K562 (cell line): Measurements from ENCODE around the gene CTSZ. TPM values are rescaled to one million over a fixed set of nuclear protein-coding genes. Genes with fewer than 3 reads are reported as not detected.
A peak's percentile ranks its signal among the peaks of the same experiment; 100 is the strongest.

Experiments
- ATAC-seq: fragments of 200-7000 bp; cut with Tn5 transposase; 3 replicates; pipeline ENCODE4 v1.9.1; 2020; ENCODE audit warnings: moderate library complexity
- BruUV-seq: library from RNA; stranded (reverse); fragments of 400-500 nt; replicated peaks from 2 replicates; lab custom pipeline; 2021; lab: Mats Ljungman, UMichigan
- CTCF ChIA-PET: fragments of 300-600 bp; formaldehyde crosslinking; extraction: SDS; loops from one replicate; lab custom pipeline; 2021; ENCODE audit warnings: low intra/inter-chr PET ratio; lab: Yijun Ruan, JAX
- POLR2A ChIA-PET: fragments of 300-600, 350-650 bp; sonication (Branson Sonifier 250); formaldehyde crosslinking; extraction: SDS; loops from one replicate; lab custom pipeline; 2021; ENCODE audit warnings: antibody characterized with exemption, inconsistent platforms; lab: Yijun Ruan, JAX
- DNase-seq, 4 experiments: peaks; one replicate each; pipeline versions ENCODE4 v3.0.0 to v3.0.0-alpha.2; 2011 to 2018; ENCODE audit warnings: low spot score in 3 of 4, mixed read lengths in 3 of 4; ENCODE audit errors: extremely low read depth in 1 of 4
- FAIRE-seq: peaks from 2 replicates; lab custom pipeline; 2011; peaks lifted over from hg19 to GRCh38; lab: Jason Lieb, UNC
- H2AFZ ChIP-seq: 2 replicates; pipeline ENCODE4 v1.6.0; 2011; ENCODE audit warnings: low read depth, low read length, control low read depth, inconsistent platforms
- H3K27ac ChIP-seq: fragments of 200-600 bp; 3 replicates; pipeline ENCODE4 v1.8.0; 2011; ENCODE audit warnings: low read depth, mild to moderate bottlenecking, control low read depth, inconsistent platforms, low read length, moderate library complexity, mixed read lengths; ENCODE audit errors: extremely low read depth
- H3K27me3 ChIP-seq, 2 experiments: fragments of 300-600 bp in 1 of 2; 2 replicates in 1 of 2; 3 replicates in 1 of 2; pipeline versions ENCODE4 v1.6.0 to v1.8.0; 2011; ENCODE audit warnings: inconsistent platforms in 2 of 2, low read length in 2 of 2, mild to moderate bottlenecking in 1 of 2, mixed read lengths in 1 of 2, moderate library complexity in 1 of 2; ENCODE audit not compliant: control insufficient read depth in 2 of 2, insufficient read depth in 2 of 2
- H3K36me3 ChIP-seq: fragments of 300-600 bp; 3 replicates; pipeline ENCODE4 v1.8.0; 2011; ENCODE audit warnings: mild to moderate bottlenecking, low read length, inconsistent platforms; ENCODE audit not compliant: control insufficient read depth, insufficient read depth
- H3K4me1 ChIP-seq, 2 experiments: fragments of 200-600 bp in 1 of 2; replicated peaks in 1 of 2; 2 replicates in 1 of 2; 3 replicates in 1 of 2; pipeline versions ENCODE4 v1.5.1 to v1.8.0; 2011; ENCODE audit warnings: inconsistent platforms in 2 of 2, low read length in 2 of 2, mild to moderate bottlenecking in 1 of 2, mixed read lengths in 1 of 2, moderate library complexity in 1 of 2; ENCODE audit not compliant: control insufficient read depth in 2 of 2, insufficient read depth in 2 of 2
- H3K4me2 ChIP-seq: 2 replicates; pipeline ENCODE4 v1.6.1; 2011; ENCODE audit warnings: low read length, control low read depth, inconsistent platforms, mixed read lengths; ENCODE audit not compliant: insufficient read depth
- H3K4me3 ChIP-seq: fragments of 200-600 bp; sonication (generic), shearing (Covaris generic); 2 replicates; pipeline ENCODE4 v1.5.1; 2016; ENCODE audit warnings: control low read depth, inconsistent platforms
- H3K79me2 ChIP-seq: fragments of 200-600 bp; 3 replicates; pipeline ENCODE4 v1.8.0; 2011; ENCODE audit warnings: low read length, inconsistent platforms; ENCODE audit not compliant: control insufficient read depth, insufficient read depth
- H3K9ac ChIP-seq, 2 experiments: 2 replicates each; pipeline versions ENCODE4 v1.6.0 to v1.6.1; 2011; ENCODE audit warnings: low read depth in 2 of 2, low read length in 2 of 2, control low read depth in 1 of 2, inconsistent platforms in 1 of 2, mild to moderate bottlenecking in 1 of 2, mixed read lengths in 1 of 2; ENCODE audit not compliant: insufficient read depth in 1 of 2
- H3K9me1 ChIP-seq: one replicate; pipeline ENCODE4 v1.6.0; 2011; ENCODE audit warnings: inconsistent platforms, mild to moderate bottlenecking, low read length, moderate library complexity; ENCODE audit not compliant: control insufficient read depth, insufficient read depth
- H3K9me3 ChIP-seq: replicated peaks from 2 replicates; pipeline ENCODE4 v1.5.1; 2011; ENCODE audit warnings: low read depth, low read length, inconsistent platforms; ENCODE audit not compliant: control insufficient read depth, insufficient read depth
- H4K20me1 ChIP-seq: replicated peaks from 2 replicates; pipeline ENCODE4 v1.6.1; 2011; ENCODE audit warnings: low read length, inconsistent platforms, mixed read lengths; ENCODE audit not compliant: control insufficient read depth, insufficient read depth
- BHLHE40 ChIP-seq: IDR thresholded peaks from 2 replicates; pipeline ENCODE4 v1.6.1; 2011; ENCODE audit warnings: low read length, improper control_type of control experiment
- CREBBP ChIP-seq: IDR thresholded peaks from one replicate; pipeline ENCODE4 v1.6.1; 2012; ENCODE audit warnings: low read depth, mild to moderate bottlenecking, control low read depth, inconsistent platforms, low read length
- GTF2E2 ChIP-seq: fragments of 200-800 bp; sonication (Bioruptor generic); IDR thresholded peaks from 2 replicates; pipeline ENCODE4 v1.6.1; 2016; ENCODE audit warnings: missing genetic modification characterization, missing compliant biosample characterization
- LARP7 ChIP-seq: fragments of 450-650 bp; IDR thresholded peaks from 2 replicates; pipeline ENCODE4 v1.6.1; 2016
- NEUROD1 ChIP-seq: fragments of 150-350 bp; IDR thresholded peaks from 2 replicates; pipeline ENCODE4 v1.6.1; 2014; ENCODE audit warnings: borderline replicate concordance, low read length, low read depth; ENCODE audit not compliant: partially characterized antibody
- NUFIP1 ChIP-seq: fragments of 450-650 bp; IDR thresholded peaks from 2 replicates; pipeline ENCODE4 v1.6.1; 2018; ENCODE audit not compliant: partially characterized antibody
- SNRNP70 ChIP-seq: fragments of 200-400 bp; formaldehyde crosslinking; optimal IDR thresholded peaks from 2 replicates; pipeline ENCODE3; 2017; ENCODE audit warnings: low read depth, low read length
- SOX6 ChIP-seq: fragments of 450-650 bp; IDR thresholded peaks from 2 replicates; pipeline ENCODE4 v1.6.1; 2014; ENCODE audit warnings: mild to moderate bottlenecking
- TFE3 ChIP-seq: fragments of 450-650 bp; formaldehyde crosslinking; IDR thresholded peaks from 2 replicates; pipeline ENCODE4 v1.4.0; 2020; ENCODE audit warnings: mild to moderate bottlenecking, mixed read lengths
- TRIM25 ChIP-seq: fragments of 450-650 bp; IDR thresholded peaks from 2 replicates; pipeline ENCODE4 v1.7.0; 2016; ENCODE audit warnings: borderline replicate concordance
- U2AF2 ChIP-seq: fragments of 200-400 bp; formaldehyde crosslinking; optimal IDR thresholded peaks from 2 replicates; pipeline ENCODE3; 2017; ENCODE audit warnings: low read depth, mild to moderate bottlenecking, low read length
- ZBTB49 ChIP-seq: sonication (generic); formaldehyde crosslinking; IDR thresholded peaks from 2 replicates; pipeline ENCODE4 v1.8.0; 2022; ENCODE audit warnings: missing genetic modification reagents, mild to moderate bottlenecking, borderline replicate concordance
- ZBTB5 ChIP-seq: fragments of 450-650 bp; IDR thresholded peaks from 2 replicates; pipeline ENCODE4 v1.6.1; 2017; ENCODE audit warnings: antibody characterized with exemption
- ZNF232 ChIP-seq: sonication (generic); formaldehyde crosslinking; IDR thresholded peaks from 2 replicates; pipeline ENCODE4 v1.8.0; 2022; ENCODE audit warnings: mild to moderate bottlenecking, missing genetic modification reagents
- WGBS: fragments of 100-300 bp; shearing (Covaris generic); methylation state at CpG from one replicate; pipeline ENCODE4 v1.1.6; 2016; ENCODE audit warnings: low coverage, mixed read lengths; ENCODE audit not compliant: insufficient coverage; ENCODE audit errors: missing lambda C conversion rate; 5-methylcytosine and 5-hydroxymethylcytosine counted together
- in situ Hi-C: fragments of 300-500 bp; cut with MboI; formaldehyde crosslinking; loops from 4 replicates; pipeline ENCODE4 v1.15.0; 2018; ENCODE audit warnings: inconsistent platforms, mixed read lengths
- intact Hi-C: fragments of 100-400 bp; cut with micrococcal nuclease; formaldehyde crosslinking; loops from 2 replicates; pipeline ENCODE4 v1.14.2; 2022
- polyA plus RNA-seq, 8 experiments: library from polyadenylated mRNA; depleted of rRNA in 4 of 8; stranded (reverse) in 5 of 8; unstranded in 3 of 8; fragments of >200 nt; fragmentation: Nextera tagmentation in 2 of 8; fragmentation: Illumina TruSeq in 1 of 8; extraction: Ambion mirVana in 2 of 8; extraction: Trizol in 1 of 8; gene quantifications; 2 replicates each; pipeline versions ENCODE4 v1.2.1 to v1.2.3, GENCODE V29; 2011 to 2014; ENCODE audit warnings: inconsistent platforms in 1 of 8, missing spikeins in 1 of 8
- total RNA-seq, 7 experiments: library from RNA; depleted of rRNA in 6 of 7; stranded (reverse); fragments of >200 nt in 6 of 7; fragmentation: Illumina TruSeq in 2 of 7; extraction: Trizol in 2 of 7; gene quantifications; 2 replicates each; pipeline versions ENCODE4 v1.2.1 to v1.2.3, GENCODE V29; 2011 to 2021; ENCODE audit warnings: low replicate concordance in 1 of 7

Gene CTSZ
- total and polyA plus RNA-seq, 9 of the 15 experiments (the other 6 are each of a cell fraction or from before 2014, with no cell fraction given): 1.6 to 143 (median 82.8) TPM

- Histone ChIP-seq H3K9me1 (no peaks in the 10 kb centered on the region), H3K4me2 (no peak overlapping the region)
- TF ChIP-seq SNRNP70 (no peak), LARP7 (no peak), TRIM25 (no peak), ZNF232 (CRISPR knock-in tag) (no peak), NEUROD1 (no peak), GTF2E2 (tag) (no peak), U2AF2 (no peak), ZBTB5 (no peak), ZBTB49 (CRISPR knock-in tag) (no peak), CREBBP (no peak), SOX6 (no peak), NUFIP1 (no peak), BHLHE40 (no peak), TFE3 (CRISPR knock-in tag) (no peak)
- TF ChIP-seq, all 486 proteins: peak for 0
- peaks cover 24 to 29% of the 10 kb centered on the region in 2 experiments; a peak in 4 of 5 replicates for H3K4me1 ChIP-seq
- CTCF ChIA-PET: no interaction called here
- BruUV-seq: no TSS peak
- no peaks in the 10 kb centered on the region for H3K27me3 ChIP-seq
- H2AFZ ChIP-seq: no peak overlapping the region
- no peak overlapping the region; the same call in 2 of the 3 replicates for H3K27ac ChIP-seq
- DNase-seq (no peak), ATAC-seq (no peak), FAIRE-seq (peak; percentile 15)
- in situ Hi-C loops: no loop called here
- H4K20me1 ChIP-seq: no peaks in the 10 kb centered on the region; the same call in 1 of the 2 replicates
- 70% methylated on average over 8 of the region's 8 CpGs for WGBS
- H3K79me2 ChIP-seq: peaks cover 96% of the 10 kb centered on the region
- H3K9me3 ChIP-seq: no peaks in the 10 kb centered on the region
- intact Hi-C loops: no loop called here
- peak overlapping the region; percentile 31 to 93; a peak in 2 of 4 replicates for H3K9ac ChIP-seq
- POLR2A ChIA-PET: interaction anchor here (0.6 to 1.2 kb wide), 4 partner anchors 9 to 656 kb away, joined by 3 to 5 read pairs (median 4); no protein-coding TSS in a partner anchor
- H3K36me3 ChIP-seq: peaks cover 90% of the 10 kb centered on the region
- no peak overlapping the region for H3K4me3 ChIP-seq
Measured at GRCh38 chr20:59027741-59028320, 20.8 kb upstream of the CTSZ start.
